Activated CD4-positive, alpha-beta T cell treated with anti-CD3 and anti-CD28 coated beads, Interleukin-2, amount 10 ng/mL, durations not matched to agents 24 days and 14 days (primary cell): Measurements from ENCODE around the gene DRP2. TPM values are rescaled to one million over a fixed set of nuclear protein-coding genes. Genes with fewer than 3 reads are reported as not detected.

Source experiments
- DNase-seq: peaks from one replicate; pipeline ENCODE4 v3.0.0; 2022
- H3K27ac Mint-ChIP-seq: one replicate; pipeline ENCODE4 v1.8.0; 2022; ENCODE audit warnings: mild to moderate bottlenecking, mixed read lengths
- H3K27me3 Mint-ChIP-seq: one replicate; pipeline ENCODE4 v1.8.0; 2022; ENCODE audit warnings: mixed read lengths
- H3K36me3 Mint-ChIP-seq: one replicate; pipeline ENCODE4 v1.8.0; 2022; ENCODE audit warnings: low read depth, mild to moderate bottlenecking, mixed read lengths
- H3K4me1 Mint-ChIP-seq: one replicate; pipeline ENCODE4 v1.8.0; 2021; ENCODE audit warnings: mixed read lengths
- H3K4me3 Mint-ChIP-seq: one replicate; pipeline ENCODE4 v1.8.0; 2022; ENCODE audit warnings: mild to moderate bottlenecking, moderate library complexity, mixed read lengths
- H3K9me3 Mint-ChIP-seq: one replicate; pipeline ENCODE4 v1.8.0; 2021; ENCODE audit warnings: mixed read lengths
- intact Hi-C: fragments of 100-400 bp; cut with micrococcal nuclease; formaldehyde crosslinking; loops from one replicate; pipeline ENCODE4 v1.15.1; 2023
- total RNA-seq: library from RNA; stranded (reverse); gene quantifications from 2 replicates; pipeline ENCODE4 v1.2.3, GENCODE V29; 2022

DRP2 gene
- total RNA-seq, 1 donor from 2014 or later = 0.28 TPM

GRCh38 chrX:101219864-101220346 lies 319 bp downstream of the DRP2 start:
- intact Hi-C loops = no loop called here
- Mint-ChIP-seq H3K36me3 (no peaks in the 10 kb centered on the region), H3K27ac (no peak overlapping the region), H3K9me3 (no peaks in the 10 kb centered on the region), H3K4me3 (no peak overlapping the region), H3K4me1 (no peaks in the 10 kb centered on the region), H3K27me3 (no peaks in the 10 kb centered on the region)
- no peak for DNase-seq

GRCh38 chrX:101220662-101221260 lies 1.2 kb downstream of the DRP2 start:
- Mint-ChIP-seq H3K9me3 (no peaks in the 10 kb centered on the region), H3K4me1 (no peaks in the 10 kb centered on the region), H3K36me3 (no peaks in the 10 kb centered on the region), H3K27me3 (no peaks in the 10 kb centered on the region), H3K27ac (no peak overlapping the region), H3K4me3 (no peak overlapping the region)
- DNase-seq = no peak
- intact Hi-C loops = no loop called here

GRCh38 chrX:101223226-101223625 lies 3.6 kb downstream of the DRP2 start:
- no peak for DNase-seq
- H3K27ac Mint-ChIP-seq = no peak overlapping the region
- H3K4me3 Mint-ChIP-seq = no peak overlapping the region
- H3K27me3 Mint-ChIP-seq = no peaks in the 10 kb centered on the region
- H3K4me1 Mint-ChIP-seq = peaks cover 1% of the 10 kb centered on the region
- no peaks in the 10 kb centered on the region for H3K9me3 Mint-ChIP-seq
- intact Hi-C loops = no loop called here
- H3K36me3 Mint-ChIP-seq = no peaks in the 10 kb centered on the region

DNA sequence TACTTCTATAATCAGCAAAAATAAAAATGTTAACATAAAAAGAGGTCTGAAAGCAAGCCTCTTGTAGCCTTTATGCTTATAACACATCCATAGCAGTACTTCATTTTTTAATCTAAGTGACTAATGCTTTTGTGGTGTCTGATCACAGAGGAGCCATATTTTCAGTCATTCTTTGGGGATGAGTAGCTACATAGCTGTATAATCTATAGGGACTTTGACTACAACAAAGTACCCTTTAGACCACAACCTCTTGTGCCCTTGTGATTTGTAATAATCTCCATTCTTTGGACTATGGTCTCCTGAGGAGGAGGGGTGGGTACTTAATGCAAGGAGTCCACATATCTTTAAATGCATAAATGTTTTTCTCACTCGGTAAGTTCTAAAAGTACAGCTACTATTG lies 9.6 kb downstream of the DRP2 start:
- no peaks in the 10 kb centered on the region for H3K27me3 Mint-ChIP-seq
- no peak overlapping the region for H3K4me3 Mint-ChIP-seq
- no peaks in the 10 kb centered on the region for H3K9me3 Mint-ChIP-seq
- peaks cover 1% of the 10 kb centered on the region for H3K4me1 Mint-ChIP-seq
- H3K36me3 Mint-ChIP-seq = no peaks in the 10 kb centered on the region
- intact Hi-C loops = no loop called here
- DNase-seq = no peak
- H3K27ac Mint-ChIP-seq = no peak overlapping the region

- no peaks in the 10 kb centered on the region for H3K27me3 Mint-ChIP-seq
- intact Hi-C loops = no loop called here
- H3K9me3 Mint-ChIP-seq = no peaks in the 10 kb centered on the region
- no peak overlapping the region for H3K4me3 Mint-ChIP-seq
- H3K27ac Mint-ChIP-seq = no peak overlapping the region
- H3K4me1 Mint-ChIP-seq = peaks cover 1% of the 10 kb centered on the region
- H3K36me3 Mint-ChIP-seq = no peaks in the 10 kb centered on the region
- no peak for DNase-seq
Measured at GRCh38 chrX:101230636-101231035, 11.1 kb downstream of the DRP2 start.

DNA sequence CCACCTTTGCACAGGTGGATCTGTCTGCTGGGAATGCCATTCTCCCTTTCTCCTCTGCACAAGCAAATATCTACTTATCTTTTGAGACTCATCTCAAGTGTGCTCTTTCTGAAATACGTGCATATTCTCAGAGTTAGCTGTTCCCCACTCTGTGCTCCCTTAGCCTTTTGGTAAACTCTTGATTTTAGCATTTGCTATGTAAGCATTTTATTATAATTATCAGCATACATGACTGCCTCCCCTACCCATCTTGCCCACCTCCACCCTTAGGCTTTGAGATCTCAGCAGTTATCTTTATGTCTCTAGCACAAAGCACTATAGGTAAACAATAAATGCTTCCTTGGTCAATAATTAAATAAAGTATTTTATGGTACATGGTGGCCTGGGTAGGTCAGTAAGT lies 11.5 kb downstream of the DRP2 start:
- H3K36me3 Mint-ChIP-seq = no peaks in the 10 kb centered on the region
- H3K27me3 Mint-ChIP-seq = no peaks in the 10 kb centered on the region
- no peak overlapping the region for H3K4me3 Mint-ChIP-seq
- H3K9me3 Mint-ChIP-seq = no peaks in the 10 kb centered on the region
- intact Hi-C loops = no loop called here
- no peak for DNase-seq
- H3K27ac Mint-ChIP-seq = no peak overlapping the region
- peaks cover 1% of the 10 kb centered on the region for H3K4me1 Mint-ChIP-seq

DNA sequence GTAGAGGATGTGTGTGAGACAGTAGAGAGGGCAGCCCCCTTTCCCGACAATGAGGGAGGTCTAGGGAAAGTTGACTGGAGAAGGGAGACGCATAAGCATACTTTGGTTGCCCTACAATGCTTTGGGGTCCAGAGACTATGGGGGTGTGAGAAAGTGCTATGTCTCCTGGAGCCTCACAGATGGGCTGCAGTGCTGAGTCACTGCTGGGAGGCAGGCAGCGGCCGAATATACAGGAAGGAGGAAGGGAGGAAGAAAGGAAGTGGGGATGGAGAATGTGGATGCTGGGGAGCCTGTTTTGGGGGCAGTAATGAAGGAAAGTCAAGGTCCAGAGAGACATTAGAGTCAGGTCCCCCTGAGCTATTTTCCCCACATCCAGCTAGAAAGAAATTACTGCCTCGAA lies 12.7 kb downstream of the DRP2 start:
- no peak for DNase-seq
- no peak overlapping the region for H3K4me3 Mint-ChIP-seq
- no peaks in the 10 kb centered on the region for H3K36me3 Mint-ChIP-seq
- no peak overlapping the region for H3K27ac Mint-ChIP-seq
- no peaks in the 10 kb centered on the region for H3K9me3 Mint-ChIP-seq
- no peaks in the 10 kb centered on the region for H3K4me1 Mint-ChIP-seq
- no peaks in the 10 kb centered on the region for H3K27me3 Mint-ChIP-seq
- intact Hi-C loops = no loop called here

- Mint-ChIP-seq H3K27ac (no peak overlapping the region), H3K27me3 (no peaks in the 10 kb centered on the region), H3K9me3 (no peaks in the 10 kb centered on the region), H3K4me1 (no peaks in the 10 kb centered on the region), H3K36me3 (no peaks in the 10 kb centered on the region), H3K4me3 (no peak overlapping the region)
- DNase-seq = no peak
- intact Hi-C loops = no loop called here
Measured at GRCh38 chrX:101237041-101237440, 17.5 kb downstream of the DRP2 start.

DNA sequence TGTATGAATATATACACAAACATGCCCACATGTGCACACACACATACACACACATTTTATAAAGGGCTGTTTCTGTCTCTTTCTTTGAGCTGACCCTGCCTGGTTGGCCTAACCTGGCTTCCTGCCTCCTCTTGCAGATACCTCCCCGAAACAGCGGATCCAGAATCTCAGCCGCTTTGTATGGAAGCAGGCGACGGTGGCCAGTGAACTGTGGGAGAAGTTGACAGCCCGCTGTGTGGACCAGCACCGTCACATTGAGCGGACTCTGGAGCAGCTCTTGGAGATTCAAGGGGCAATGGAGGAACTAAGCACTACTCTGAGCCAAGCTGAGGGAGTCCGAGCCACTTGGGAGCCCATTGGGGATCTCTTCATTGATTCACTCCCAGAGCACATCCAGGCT lies 21.9 kb downstream of the DRP2 start:
- no peaks in the 10 kb centered on the region for H3K36me3 Mint-ChIP-seq
- H3K4me3 Mint-ChIP-seq = no peak overlapping the region
- no peaks in the 10 kb centered on the region for H3K4me1 Mint-ChIP-seq
- no peak overlapping the region for H3K27ac Mint-ChIP-seq
- no peaks in the 10 kb centered on the region for H3K27me3 Mint-ChIP-seq
- intact Hi-C loops = no loop called here
- no peaks in the 10 kb centered on the region for H3K9me3 Mint-ChIP-seq
- no peak for DNase-seq

- Mint-ChIP-seq H3K36me3 (no peaks in the 10 kb centered on the region), H3K4me3 (no peak overlapping the region), H3K27ac (no peak overlapping the region), H3K27me3 (no peaks in the 10 kb centered on the region), H3K9me3 (no peaks in the 10 kb centered on the region), H3K4me1 (peaks cover 2% of the 10 kb centered on the region)
- intact Hi-C loops = no loop called here
- no peak for DNase-seq
Measured at GRCh38 chrX:101252634-101253033, 33.0 kb downstream of the DRP2 start.

DNA sequence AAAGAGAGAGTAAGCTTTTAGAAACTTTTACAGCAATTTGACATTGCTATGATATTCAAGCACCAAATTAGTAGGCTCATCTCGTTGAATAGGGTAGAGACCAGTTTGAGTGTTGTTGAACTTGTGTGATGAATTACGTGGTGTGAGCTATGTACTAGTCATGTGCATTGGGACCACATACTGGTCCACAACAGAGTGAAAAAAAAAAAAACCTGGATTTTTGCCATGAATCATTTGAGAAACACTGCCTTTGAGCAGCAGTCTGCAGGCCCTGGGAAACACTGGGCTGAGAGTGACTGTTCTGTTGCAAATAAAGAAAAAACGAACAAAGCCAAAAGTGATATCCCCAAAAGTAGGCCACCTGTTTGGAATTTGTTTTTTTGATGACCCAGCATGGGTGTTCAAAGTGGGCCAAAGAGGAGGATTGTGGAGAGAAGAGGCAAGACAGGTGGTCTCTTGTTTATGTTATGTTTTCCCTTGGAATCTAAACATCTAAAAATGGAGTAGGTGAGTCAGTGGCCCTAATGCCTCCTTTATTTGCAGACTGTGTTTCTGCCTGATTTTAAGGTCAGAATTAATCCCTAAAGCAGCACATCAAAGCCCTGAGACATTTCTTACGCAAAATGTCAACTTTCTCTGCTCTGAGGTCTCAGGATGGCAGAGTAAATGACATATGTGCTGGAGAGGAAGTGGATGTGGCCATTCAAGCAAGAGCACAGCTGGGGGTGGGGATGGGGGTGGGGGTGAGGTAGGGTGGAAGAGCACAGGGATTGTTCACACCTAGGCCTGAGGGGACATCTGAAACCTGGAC lies 38.1 kb downstream of the DRP2 start:
- H3K4me1 Mint-ChIP-seq = peaks cover 4% of the 10 kb centered on the region
- H3K27me3 Mint-ChIP-seq = no peaks in the 10 kb centered on the region
- H3K9me3 Mint-ChIP-seq = no peaks in the 10 kb centered on the region
- intact Hi-C loops = no loop called here
- DNase-seq = no peak
- H3K27ac Mint-ChIP-seq = no peak overlapping the region
- H3K36me3 Mint-ChIP-seq = no peaks in the 10 kb centered on the region
- no peak overlapping the region for H3K4me3 Mint-ChIP-seq

DNA sequence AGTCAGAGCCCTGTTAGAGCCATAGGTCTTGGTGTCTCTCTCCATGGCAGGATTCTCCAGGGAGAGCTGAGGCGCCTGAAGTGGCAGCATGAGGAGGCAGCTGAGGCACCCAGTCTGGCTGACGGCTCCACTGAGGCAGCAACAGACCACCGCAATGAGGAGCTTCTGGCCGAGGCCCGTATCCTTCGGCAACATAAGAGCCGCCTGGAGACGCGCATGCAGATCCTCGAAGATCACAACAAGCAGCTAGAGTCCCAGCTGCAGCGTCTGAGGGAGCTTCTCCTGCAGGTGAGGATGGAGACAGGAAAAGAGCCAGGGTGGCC lies 38.6 kb downstream of the DRP2 start:
- no peak for DNase-seq
- H3K27me3 Mint-ChIP-seq = no peaks in the 10 kb centered on the region
- no peak overlapping the region for H3K27ac Mint-ChIP-seq
- H3K36me3 Mint-ChIP-seq = no peaks in the 10 kb centered on the region
- intact Hi-C loops = no loop called here
- peaks cover 4% of the 10 kb centered on the region for H3K4me1 Mint-ChIP-seq
- H3K9me3 Mint-ChIP-seq = no peaks in the 10 kb centered on the region
- H3K4me3 Mint-ChIP-seq = no peak overlapping the region

GRCh38 chrX:101260435-101260834 lies 40.8 kb downstream of the DRP2 start:
- H3K4me3 Mint-ChIP-seq = no peak overlapping the region
- H3K27ac Mint-ChIP-seq = no peak overlapping the region
- no peaks in the 10 kb centered on the region for H3K9me3 Mint-ChIP-seq

DNA sequence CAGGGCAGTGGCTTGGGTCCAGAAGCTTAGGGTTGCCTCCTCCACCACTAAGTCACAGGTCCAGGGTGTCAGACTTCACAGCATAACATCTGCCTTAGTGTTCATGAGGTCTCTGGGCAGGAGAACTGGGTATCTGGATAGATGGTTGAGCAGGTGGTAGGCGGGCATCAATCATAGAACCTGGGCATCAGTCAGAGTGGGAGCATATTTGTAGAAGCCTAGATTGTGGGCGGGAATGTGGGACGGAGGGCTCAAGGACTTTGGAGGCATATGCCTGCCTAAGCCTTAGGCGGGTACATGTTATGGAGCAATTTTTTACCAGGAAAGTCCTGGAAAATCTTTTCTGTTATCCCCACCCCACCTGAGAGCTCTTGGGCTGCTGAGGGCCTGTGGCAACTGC lies 43.0 kb downstream of the DRP2 start:
- DNase-seq = no peak
- peaks cover 3% of the 10 kb centered on the region for H3K4me1 Mint-ChIP-seq
- H3K4me3 Mint-ChIP-seq = no peak overlapping the region
- H3K27me3 Mint-ChIP-seq = no peaks in the 10 kb centered on the region
- intact Hi-C loops = no loop called here
- no peaks in the 10 kb centered on the region for H3K9me3 Mint-ChIP-seq
- H3K36me3 Mint-ChIP-seq = no peaks in the 10 kb centered on the region
- no peak overlapping the region for H3K27ac Mint-ChIP-seq

More at GRCh38 chrX:101260435-101260834, 40.8 kb downstream of the DRP2 start:
- H3K4me1 Mint-ChIP-seq = peaks cover 4% of the 10 kb centered on the region
- H3K27me3 Mint-ChIP-seq = no peaks in the 10 kb centered on the region
- intact Hi-C loops = no loop called here
- DNase-seq = no peak
- H3K36me3 Mint-ChIP-seq = no peaks in the 10 kb centered on the region

DNA sequence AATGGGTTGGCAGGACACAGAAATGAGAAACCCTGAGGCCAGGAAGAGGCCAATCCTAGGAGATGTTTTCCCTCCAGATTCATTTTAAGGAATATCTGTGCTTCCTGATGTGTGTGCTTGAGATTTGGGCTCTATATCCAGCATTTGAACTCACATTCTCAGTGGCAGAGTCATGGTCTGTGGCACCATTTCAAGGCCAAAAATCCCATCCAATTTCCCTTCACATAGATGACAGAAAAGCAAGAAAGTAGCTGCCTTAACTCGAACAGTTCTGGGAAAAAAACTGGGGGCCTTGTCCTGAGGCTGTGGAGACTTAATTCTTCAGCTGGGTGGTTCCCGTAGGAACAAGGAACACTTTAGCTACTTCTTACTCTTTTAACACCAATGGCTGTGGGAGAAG lies 44.2 kb downstream of the DRP2 start:
- Mint-ChIP-seq H3K4me3 (no peak overlapping the region), H3K9me3 (no peaks in the 10 kb centered on the region), H3K27me3 (no peaks in the 10 kb centered on the region), H3K36me3 (no peaks in the 10 kb centered on the region), H3K27ac (no peak overlapping the region), H3K4me1 (no peaks in the 10 kb centered on the region)
- intact Hi-C loops = no loop called here
- DNase-seq = no peak
